GM23248 (cell line): ENCODE results near the gene SEMA4D. TPM values are rescaled to one million over a fixed set of nuclear protein-coding genes. Genes with fewer than 3 reads are reported as not detected.

Experiments used
- DNase-seq: peaks from one replicate; pipeline ENCODE4 v3.0.0-alpha.2; 2015
- H2AFZ ChIP-seq: fragments of 200-600 bp; sonication (generic); 2 replicates; pipeline ENCODE4 v1.6.1; 2016; ENCODE audit warnings: antibody characterized with exemption
- H3F3A ChIP-seq: fragments of 200-600 bp; sonication (generic); 2 replicates; pipeline ENCODE4 v1.6.1; 2016; ENCODE audit warnings: mild to moderate bottlenecking, antibody characterized with exemption, mixed run types; ENCODE audit not compliant: insufficient read depth
- H3K27ac ChIP-seq: fragments of 200-600 bp; sonication (generic); 2 replicates; pipeline ENCODE4 v1.5.1; 2016; ENCODE audit warnings: mild to moderate bottlenecking
- H3K27me3 ChIP-seq: fragments of 200-600 bp; sonication (generic); replicated peaks from 2 replicates; pipeline ENCODE4 v1.6.1; 2016; ENCODE audit warnings: mild to moderate bottlenecking; ENCODE audit not compliant: insufficient read depth
- H3K36me3 ChIP-seq: fragments of 200-600 bp; sonication (generic); 2 replicates; pipeline ENCODE4 v1.6.1; 2016; ENCODE audit warnings: low read depth, mild to moderate bottlenecking
- H3K4me1 ChIP-seq: fragments of 200-600 bp; sonication (generic); 2 replicates; pipeline ENCODE4 v1.6.1; 2016; ENCODE audit warnings: mild to moderate bottlenecking; ENCODE audit not compliant: insufficient read depth
- H3K4me2 ChIP-seq: fragments of 200-600 bp; sonication (generic); one replicate; pipeline ENCODE4 v1.6.1; 2016; ENCODE audit warnings: mild to moderate bottlenecking; ENCODE audit not compliant: unreplicated experiment
- H3K4me3 ChIP-seq: fragments of 200-600 bp; sonication (generic); 2 replicates; pipeline ENCODE4 v1.5.1; 2016; ENCODE audit warnings: mild to moderate bottlenecking
- H3K79me2 ChIP-seq: fragments of 200-600 bp; sonication (generic); 2 replicates; pipeline ENCODE4 v1.6.1; 2016; ENCODE audit warnings: mild to moderate bottlenecking; ENCODE audit not compliant: insufficient read depth
- H3K9ac ChIP-seq: fragments of 200-600 bp; sonication (generic); 2 replicates; pipeline ENCODE4 v1.6.1; 2016; ENCODE audit warnings: mild to moderate bottlenecking
- H3K9me2 ChIP-seq: fragments of 200-600 bp; sonication (generic); 2 replicates; pipeline ENCODE4 v1.6.1; 2016; ENCODE audit warnings: mixed run types, mild to moderate bottlenecking, moderate library complexity; ENCODE audit not compliant: insufficient read depth
- H3K9me3 ChIP-seq: fragments of 200-600 bp; sonication (generic); one replicate; pipeline ENCODE4 v1.6.1; 2017; ENCODE audit warnings: low read depth
- H4K20me1 ChIP-seq: fragments of 200-600 bp; sonication (generic); 2 replicates; pipeline ENCODE4 v1.6.0; 2016; ENCODE audit not compliant: insufficient read depth
- EZH2 ChIP-seq: fragments of 200-600 bp; sonication (generic); IDR thresholded peaks from 2 replicates; pipeline ENCODE4 v1.6.1; 2018; ENCODE audit warnings: antibody characterized with exemption, mild to moderate bottlenecking; ENCODE audit not compliant: insufficient read depth, poor library complexity, severe bottlenecking
- EZH2phosphoT487 ChIP-seq: fragments of 200-600 bp; sonication (generic); IDR thresholded peaks from 2 replicates; pipeline ENCODE4 v1.6.1; 2018; ENCODE audit warnings: antibody characterized with exemption, moderate library complexity, mild to moderate bottlenecking, low read depth; ENCODE audit not compliant: insufficient read depth
- WGBS, 2 experiments: methylation state at CpG; one replicate each; pipeline ENCODE4 v1.1.6; 2015 to 2017; ENCODE audit warnings: low lambda C conversion rate in 2 of 2, low coverage in 1 of 2; ENCODE audit errors: missing lambda C conversion rate in 2 of 2; 5-methylcytosine and 5-hydroxymethylcytosine counted together
- in situ Hi-C: fragments of 300-500 bp; cut with MboI; formaldehyde crosslinking; loops from 2 replicates; pipeline ENCODE4 v1.15.0; 2020
- polyA plus RNA-seq: library from polyadenylated mRNA; unstranded; fragments of >200 nt; fragmentation: Nextera tagmentation; extraction: Ambion mirVana; gene quantifications from 2 replicates; pipeline ENCODE4 v1.2.1, GENCODE V29; 2016
- total RNA-seq: library from RNA; depleted of rRNA; stranded (reverse); fragments of >200 nt; shearing (Covaris generic); gene quantifications from 2 replicates; pipeline ENCODE4 v1.2.3, GENCODE V29; 2014

Gene SEMA4D
- total and polyA plus RNA-seq, 2 experiments from 2014 or later = 0.11 TPM

DNA sequence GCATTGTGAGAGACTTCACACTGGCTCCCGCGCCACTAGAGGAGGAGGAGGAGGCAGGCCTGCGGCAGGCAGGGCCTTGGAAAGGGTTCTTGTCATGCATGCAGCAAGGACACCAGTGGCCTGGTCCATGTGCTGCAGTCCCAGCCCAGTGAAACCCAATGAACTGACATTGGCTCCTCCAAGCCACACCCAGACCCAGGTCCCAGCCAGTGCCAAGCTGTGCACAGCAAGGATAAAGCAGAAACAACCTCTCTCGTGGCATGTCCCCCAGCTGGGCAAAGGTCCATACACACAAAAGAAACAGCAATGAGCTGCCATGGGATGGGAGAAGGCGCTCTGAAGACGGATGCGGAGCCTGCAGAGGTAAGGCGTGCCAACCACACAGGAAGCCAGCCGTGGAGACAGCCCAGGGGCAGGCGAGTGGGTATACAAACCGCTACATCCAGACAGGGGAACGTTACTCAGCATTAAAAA, 89.2 kb downstream of the SEMA4D start:
- no peaks in the 10 kb centered on the region for H3K4me1 ChIP-seq
- H3F3A ChIP-seq = no peaks in the 10 kb centered on the region
- H3K79me2 ChIP-seq = no peaks in the 10 kb centered on the region
- H3K36me3 ChIP-seq = no peaks in the 10 kb centered on the region
- in situ Hi-C loops = no loop called here
- DNase-seq = no peak
- H3K9ac ChIP-seq = no peak overlapping the region
- no peak overlapping the region for H3K4me3 ChIP-seq
- H2AFZ ChIP-seq = no peak overlapping the region
- no peaks in the 10 kb centered on the region for H4K20me1 ChIP-seq
- H3K4me2 ChIP-seq = no peak overlapping the region
- 74 to 77% methylated on average over 12 of the region's 12 CpGs for WGBS, 2 experiments
- no peaks in the 10 kb centered on the region for H3K27me3 ChIP-seq
- TF ChIP-seq EZH2phosphoT487 (no peak), EZH2 (no peak)
- H3K9me3 ChIP-seq = no peaks in the 10 kb centered on the region
- H3K27ac ChIP-seq = no peak overlapping the region
- H3K9me2 ChIP-seq = no peaks in the 10 kb centered on the region

DNA sequence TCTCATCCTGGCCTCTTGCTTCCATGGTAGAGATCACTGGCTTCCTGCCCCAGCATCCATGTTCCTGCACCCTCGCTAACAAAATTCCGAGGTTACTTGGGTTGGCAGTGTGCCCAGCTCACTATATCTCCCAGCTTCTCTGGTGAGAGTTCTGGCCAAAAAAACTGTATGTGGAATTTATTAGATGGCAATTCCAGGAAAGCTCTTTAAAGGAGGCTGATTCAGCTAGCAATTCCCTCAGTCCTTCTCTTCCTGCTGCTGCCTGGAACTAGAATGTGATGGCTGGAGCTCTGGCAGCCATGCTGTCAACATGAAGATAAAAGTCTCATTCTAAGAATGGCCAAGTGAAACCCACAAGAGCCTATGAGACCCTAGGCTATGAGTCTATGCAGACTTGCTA, 90.8 kb downstream of the SEMA4D start:
- no peaks in the 10 kb centered on the region for H3K9me2 ChIP-seq
- TF ChIP-seq EZH2phosphoT487 = no peak
- no peak for TF ChIP-seq EZH2
- in situ Hi-C loops = no loop called here

DNA sequence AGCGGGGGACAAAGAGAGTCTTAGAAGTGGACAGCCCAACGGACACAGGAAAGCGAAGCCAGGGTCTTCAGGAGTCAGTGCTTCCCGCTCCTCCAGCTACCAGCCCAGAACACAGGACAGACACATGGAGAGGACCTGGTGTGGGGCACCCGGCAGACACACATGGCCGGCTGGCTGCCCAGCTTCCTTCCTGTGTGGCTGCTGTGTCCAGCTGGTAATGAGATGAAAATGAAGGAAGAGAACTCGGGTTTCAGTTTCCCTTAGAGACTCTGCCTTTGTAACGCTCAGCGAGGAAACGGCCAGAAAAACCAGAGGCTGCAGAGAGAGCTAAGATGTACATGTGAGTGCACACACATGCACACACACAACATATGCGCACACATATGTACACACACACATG, 92.1 kb downstream of the SEMA4D start:
- no peaks in the 10 kb centered on the region for H3K79me2 ChIP-seq
- H3K9ac ChIP-seq = no peak overlapping the region
- H3K9me3 ChIP-seq = no peaks in the 10 kb centered on the region
- no peaks in the 10 kb centered on the region for H4K20me1 ChIP-seq
- H3F3A ChIP-seq = no peaks in the 10 kb centered on the region
- in situ Hi-C loops = no loop called here
- H3K4me1 ChIP-seq = no peaks in the 10 kb centered on the region
- no peak for DNase-seq
- no peaks in the 10 kb centered on the region for H3K9me2 ChIP-seq
- H3K27me3 ChIP-seq = no peaks in the 10 kb centered on the region
- H3K4me3 ChIP-seq = no peak overlapping the region
- no peaks in the 10 kb centered on the region for H3K36me3 ChIP-seq
- no peak overlapping the region for H2AFZ ChIP-seq
- WGBS, 2 experiments = 88 to 89% methylated on average over 11 of the region's 11 CpGs
- no peak overlapping the region for H3K4me2 ChIP-seq
- TF ChIP-seq EZH2phosphoT487 (no peak), EZH2 (no peak)
- no peak overlapping the region for H3K27ac ChIP-seq

More for the DNA sequence above, 90.8 kb downstream of the SEMA4D start:
- H3K9ac ChIP-seq = no peak overlapping the region
- H3K4me3 ChIP-seq = no peak overlapping the region
- H3K4me2 ChIP-seq = no peak overlapping the region
- H3K36me3 ChIP-seq = no peaks in the 10 kb centered on the region
- H3K4me1 ChIP-seq = no peaks in the 10 kb centered on the region
- H3F3A ChIP-seq = no peaks in the 10 kb centered on the region
- no peaks in the 10 kb centered on the region for H3K27me3 ChIP-seq
- DNase-seq = no peak
- no peak overlapping the region for H3K27ac ChIP-seq
- no peak overlapping the region for H2AFZ ChIP-seq
- 13 to 22% methylated on average over 2 of the region's 2 CpGs for WGBS, 2 experiments
- no peaks in the 10 kb centered on the region for H3K79me2 ChIP-seq
- no peaks in the 10 kb centered on the region for H4K20me1 ChIP-seq
- H3K9me3 ChIP-seq = no peaks in the 10 kb centered on the region

DNA sequence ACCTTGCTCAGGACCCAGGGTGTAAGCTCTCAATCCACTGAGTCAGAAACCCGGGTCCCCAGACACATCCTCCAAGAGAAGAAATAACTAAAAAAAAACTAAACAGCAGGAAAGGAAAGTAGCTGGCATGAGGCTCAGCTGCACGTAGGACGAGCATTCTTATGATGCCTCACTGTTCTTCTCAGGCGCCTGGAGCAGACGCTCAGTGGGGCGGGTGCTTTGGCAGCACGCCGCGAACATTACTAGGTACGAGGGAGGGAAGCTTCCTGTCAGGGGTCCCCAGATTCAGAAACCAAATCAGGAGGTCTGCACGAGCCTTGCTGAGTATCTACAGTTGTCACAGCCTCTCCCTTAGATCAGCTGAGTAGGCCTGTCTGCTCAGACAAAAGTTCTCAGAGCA, 93.8 kb downstream of the SEMA4D start:
- Histone ChIP-seq H3K4me3 (no peak overlapping the region), H3K9ac (no peak overlapping the region), H3K9me3 (no peaks in the 10 kb centered on the region), H3K79me2 (no peaks in the 10 kb centered on the region), H3K9me2 (no peaks in the 10 kb centered on the region), H3K4me2 (no peak overlapping the region), H3K4me1 (no peaks in the 10 kb centered on the region), H3K36me3 (no peaks in the 10 kb centered on the region), H3F3A (no peaks in the 10 kb centered on the region), H4K20me1 (no peaks in the 10 kb centered on the region), H2AFZ (no peak overlapping the region), H3K27me3 (no peaks in the 10 kb centered on the region), H3K27ac (no peak overlapping the region)
- in situ Hi-C loops = no loop called here
- TF ChIP-seq EZH2phosphoT487 (no peak), EZH2 (no peak)
- DNase-seq = no peak
- WGBS, 2 experiments = 71 to 76% methylated on average over 11 of the region's 11 CpGs

DNA sequence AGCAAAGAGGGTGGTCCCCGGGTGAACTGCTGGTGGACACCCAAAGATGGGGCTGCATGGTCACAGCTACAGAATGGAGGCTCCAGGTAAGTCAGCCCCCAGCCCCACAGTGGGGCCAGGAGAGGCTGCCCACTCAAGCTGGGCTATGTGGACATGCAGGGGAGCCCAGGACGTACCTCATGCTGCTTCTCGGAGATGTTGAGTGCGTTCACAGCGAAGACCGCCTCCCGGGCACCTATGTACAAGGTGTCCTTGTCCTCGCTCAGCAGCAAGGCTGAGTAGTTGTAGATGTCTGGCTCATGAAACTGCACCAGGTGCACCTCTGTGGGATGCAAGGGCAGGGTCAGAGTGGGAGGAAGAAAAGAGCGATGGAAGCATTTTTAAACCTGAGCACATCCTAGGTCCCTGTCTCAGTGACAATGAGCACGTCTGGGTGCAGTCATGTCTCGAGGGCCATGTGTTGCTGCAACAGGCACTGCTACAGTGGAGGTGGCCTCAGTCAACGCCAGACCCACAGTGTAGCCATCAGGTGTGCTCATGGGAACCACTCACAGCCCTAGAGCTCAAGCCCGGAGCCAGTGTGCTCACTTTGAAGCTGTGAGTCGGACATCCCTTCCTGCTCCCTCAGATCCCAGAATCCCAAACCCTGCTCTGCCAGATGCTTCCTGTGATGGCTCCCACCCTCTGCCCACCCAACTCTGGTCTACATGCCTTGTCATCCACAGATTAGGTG, 95.1 kb downstream of the SEMA4D start:
- in situ Hi-C loops = no loop called here
- no peak overlapping the region for H2AFZ ChIP-seq
- no peak overlapping the region for H3K4me2 ChIP-seq
- DNase-seq = no peak
- no peak for TF ChIP-seq EZH2
- TF ChIP-seq EZH2phosphoT487 = no peak
- no peak overlapping the region for H3K9ac ChIP-seq
- no peaks in the 10 kb centered on the region for H3F3A ChIP-seq
- H4K20me1 ChIP-seq = no peaks in the 10 kb centered on the region
- no peaks in the 10 kb centered on the region for H3K9me2 ChIP-seq
- H3K36me3 ChIP-seq = no peaks in the 10 kb centered on the region
- WGBS, 2 experiments = 75 to 78% methylated on average over 12 to 14 of the region's 14 CpGs
- H3K79me2 ChIP-seq = no peaks in the 10 kb centered on the region
- no peak overlapping the region for H3K27ac ChIP-seq
- H3K9me3 ChIP-seq = no peaks in the 10 kb centered on the region
- H3K4me1 ChIP-seq = no peaks in the 10 kb centered on the region
- no peak overlapping the region for H3K4me3 ChIP-seq
- no peaks in the 10 kb centered on the region for H3K27me3 ChIP-seq
